ENCODE results near the gene CACNA1C.
"Not testable (repeated sequence)": the region's sequence is repeated elsewhere in the genome, so short reads cannot be mapped to it uniquely, and the experiment has no call there.

CACNA1C gene

DNA sequence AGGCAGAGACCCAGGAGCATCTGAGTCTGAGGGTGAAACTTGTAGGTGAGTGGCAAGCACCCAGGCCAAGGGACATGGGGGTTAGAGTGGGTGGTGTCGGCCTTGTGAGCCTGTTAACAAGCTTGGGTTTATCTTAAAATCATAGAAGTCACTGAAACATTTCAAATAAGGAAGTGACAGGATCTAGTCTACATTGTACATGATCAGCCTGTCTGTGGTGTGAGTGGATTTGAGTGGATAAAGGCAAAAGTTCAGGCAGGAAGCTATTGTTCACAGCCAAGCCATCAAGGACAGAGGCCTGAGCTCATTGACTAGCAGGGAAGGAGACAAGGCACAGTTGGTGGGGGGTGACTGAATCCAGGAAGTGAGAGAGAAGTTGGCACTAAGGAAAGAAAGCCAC is 682.6 kb downstream of the CACNA1C start:
- DNase-seq, result no peak

DNA sequence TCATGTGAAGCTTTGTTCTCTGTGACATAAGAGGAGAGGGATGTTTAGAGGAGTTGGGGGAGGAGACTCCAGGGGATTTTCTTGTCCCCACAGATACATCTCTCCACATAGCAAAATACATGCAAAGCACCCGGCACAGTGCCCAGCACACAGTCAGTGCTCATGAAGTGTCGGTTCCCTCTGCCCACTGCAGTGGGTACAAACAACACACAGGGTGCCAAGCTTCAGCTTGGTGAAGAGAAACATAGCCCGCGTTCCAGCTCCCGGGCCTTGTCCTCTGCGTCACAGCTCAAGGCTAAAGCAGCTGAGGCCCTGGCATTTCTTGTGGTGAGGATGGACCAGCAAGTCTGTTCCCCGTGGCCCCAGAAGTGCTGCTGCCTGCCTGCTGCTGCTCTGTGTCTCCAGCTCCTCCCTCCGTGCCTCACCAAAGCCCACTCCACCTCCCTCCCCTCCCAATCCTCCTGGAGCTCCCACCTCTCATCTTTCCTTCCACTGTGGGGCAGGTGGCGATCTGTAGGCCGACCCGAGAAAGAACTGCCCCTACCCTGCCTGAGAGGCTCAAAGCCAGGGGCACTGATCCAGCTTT is 685.0 kb downstream of the CACNA1C start:
- no peak for DNase-seq

GRCh38 chr12:2739069-2739468 is 686.3 kb downstream of the CACNA1C start:
- DNase-seq, result no peak

GRCh38 chr12:2739832-2740641 is 687.2 kb downstream of the CACNA1C start:
- DNase-seq, result no peak

GRCh38 chr12:2742037-2742436 is 689.2 kb downstream of the CACNA1C start:
- not testable (repeated sequence) for DNase-seq

GRCh38 chr12:2743478-2743877 is 690.7 kb downstream of the CACNA1C start:
- no peak for DNase-seq

DNA sequence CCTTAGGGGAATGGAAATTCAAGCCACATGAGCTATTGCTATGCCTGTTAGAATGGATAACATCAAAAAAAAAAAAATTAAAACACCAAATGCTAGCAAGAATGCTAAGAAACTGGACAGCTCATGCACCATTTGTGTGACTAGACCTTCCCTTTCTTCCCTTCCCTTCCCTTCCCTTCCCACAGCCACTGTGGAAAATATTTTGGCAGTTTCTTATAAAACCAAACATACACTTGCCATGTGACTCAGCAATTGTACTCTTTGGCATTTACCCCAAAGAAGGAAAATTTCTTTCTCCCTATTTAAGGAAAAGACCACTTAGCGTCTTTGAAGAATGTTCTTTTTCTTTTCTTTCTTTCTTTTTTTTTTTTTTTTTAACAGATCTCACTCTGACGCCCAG is 692.9 kb downstream of the CACNA1C start:
- no peak for DNase-seq

All from activated CD4-positive, alpha-beta T cell treated with anti-CD3 and anti-CD28 coated beads, Interleukin-2, amount 50 U/mL, for 4 hours (primary cell).